GM12801 (cell line): ENCODE data around the gene RAI1.

Experiments
- TF ChIP-seq, protein P1 (sequence below): IDR thresholded peaks from one replicate; pipeline ENCODE4 v1.5.1; 2011; ENCODE audit warnings: control low read depth; ENCODE audit not compliant: insufficient read length; ENCODE audit errors: extremely low read depth

RAI1 gene

DNA sequence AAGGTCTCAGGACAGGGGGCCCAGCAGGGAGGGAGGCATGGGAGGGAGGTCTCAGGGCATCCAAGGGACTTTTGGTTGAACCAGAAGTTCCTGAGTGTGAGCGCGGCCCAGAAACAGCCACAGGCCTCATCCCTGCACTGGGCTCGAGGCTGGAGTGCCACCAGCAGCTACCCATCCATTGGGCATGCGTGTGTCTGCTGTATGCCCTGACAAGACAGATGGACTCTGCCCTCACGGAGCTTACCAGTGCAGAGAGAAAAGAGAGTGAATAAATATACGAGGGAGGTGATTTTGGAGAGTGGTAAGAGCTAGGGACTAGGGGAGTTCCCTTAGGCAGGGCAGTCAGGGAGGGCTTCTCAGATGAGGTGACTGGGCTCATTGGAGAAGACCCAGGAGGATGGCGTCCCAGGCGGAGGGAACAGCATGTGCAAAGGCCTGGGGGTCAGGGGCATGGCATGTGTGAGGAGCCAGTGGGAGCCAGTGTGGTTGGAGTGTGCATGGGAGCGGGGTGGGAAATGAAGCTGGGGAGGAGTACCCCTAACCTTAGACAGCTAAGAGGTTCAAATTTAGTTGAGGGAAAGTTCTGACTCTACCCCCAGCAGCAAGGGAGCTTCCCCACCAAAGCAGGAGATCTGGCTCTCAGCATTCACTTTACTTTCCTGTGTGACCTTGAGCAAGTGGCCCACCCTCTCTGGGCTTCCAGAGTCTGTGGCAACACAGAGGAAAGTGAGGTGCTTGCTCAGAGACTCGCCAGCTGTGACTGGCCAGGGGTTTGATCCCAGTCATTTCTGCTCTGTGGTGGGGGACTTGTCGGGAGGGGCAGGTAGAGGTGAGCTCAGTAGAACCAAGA is 80.9 kb downstream of the RAI1 start:
- TF ChIP-seq, protein P1, sequence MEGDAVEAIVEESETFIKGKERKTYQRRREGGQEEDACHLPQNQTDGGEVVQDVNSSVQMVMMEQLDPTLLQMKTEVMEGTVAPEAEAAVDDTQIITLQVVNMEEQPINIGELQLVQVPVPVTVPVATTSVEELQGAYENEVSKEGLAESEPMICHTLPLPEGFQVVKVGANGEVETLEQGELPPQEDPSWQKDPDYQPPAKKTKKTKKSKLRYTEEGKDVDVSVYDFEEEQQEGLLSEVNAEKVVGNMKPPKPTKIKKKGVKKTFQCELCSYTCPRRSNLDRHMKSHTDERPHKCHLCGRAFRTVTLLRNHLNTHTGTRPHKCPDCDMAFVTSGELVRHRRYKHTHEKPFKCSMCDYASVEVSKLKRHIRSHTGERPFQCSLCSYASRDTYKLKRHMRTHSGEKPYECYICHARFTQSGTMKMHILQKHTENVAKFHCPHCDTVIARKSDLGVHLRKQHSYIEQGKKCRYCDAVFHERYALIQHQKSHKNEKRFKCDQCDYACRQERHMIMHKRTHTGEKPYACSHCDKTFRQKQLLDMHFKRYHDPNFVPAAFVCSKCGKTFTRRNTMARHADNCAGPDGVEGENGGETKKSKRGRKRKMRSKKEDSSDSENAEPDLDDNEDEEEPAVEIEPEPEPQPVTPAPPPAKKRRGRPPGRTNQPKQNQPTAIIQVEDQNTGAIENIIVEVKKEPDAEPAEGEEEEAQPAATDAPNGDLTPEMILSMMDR, result no peak

DNA sequence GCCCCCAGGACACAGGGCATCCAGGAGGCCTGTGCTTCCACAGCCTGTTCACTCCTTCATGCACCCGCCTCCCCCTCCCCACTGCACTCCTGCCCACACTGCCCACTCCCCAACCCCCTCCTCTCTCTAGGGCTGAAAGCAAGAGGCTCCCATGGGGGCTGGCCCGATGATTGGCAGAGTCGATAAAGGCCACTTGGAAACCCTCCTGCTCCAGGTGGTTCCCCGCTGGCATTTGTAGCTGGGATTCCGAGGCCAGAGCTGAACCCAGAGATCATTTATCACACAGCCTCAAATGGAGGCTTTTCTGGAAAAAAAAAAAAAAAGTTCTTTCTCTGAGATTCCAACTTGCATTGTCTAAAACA is 81.5 kb downstream of the RAI1 start:
- TF ChIP-seq, protein P1, result no peak

DNA sequence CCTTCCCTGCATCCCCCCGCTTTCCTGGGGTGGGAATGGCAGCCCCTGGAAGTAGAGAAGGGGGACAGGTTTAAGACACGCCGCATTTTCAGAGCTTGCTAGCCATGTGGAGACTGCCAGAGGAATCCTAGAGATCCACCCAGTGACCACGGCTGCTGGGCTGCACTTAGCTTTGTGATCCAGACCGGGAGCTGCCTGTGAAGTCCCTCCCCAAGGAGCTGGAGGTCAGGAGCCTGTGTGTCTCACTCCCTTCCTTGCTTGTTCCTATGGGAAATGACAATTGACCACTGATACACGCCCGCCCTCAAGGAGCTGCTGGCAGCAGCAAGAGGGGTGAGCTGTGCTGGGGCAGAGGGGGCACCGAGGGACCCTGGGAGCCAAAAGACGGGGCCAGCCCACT is 81.9 kb downstream of the RAI1 start:
- TF ChIP-seq, protein P1, result no peak

DNA sequence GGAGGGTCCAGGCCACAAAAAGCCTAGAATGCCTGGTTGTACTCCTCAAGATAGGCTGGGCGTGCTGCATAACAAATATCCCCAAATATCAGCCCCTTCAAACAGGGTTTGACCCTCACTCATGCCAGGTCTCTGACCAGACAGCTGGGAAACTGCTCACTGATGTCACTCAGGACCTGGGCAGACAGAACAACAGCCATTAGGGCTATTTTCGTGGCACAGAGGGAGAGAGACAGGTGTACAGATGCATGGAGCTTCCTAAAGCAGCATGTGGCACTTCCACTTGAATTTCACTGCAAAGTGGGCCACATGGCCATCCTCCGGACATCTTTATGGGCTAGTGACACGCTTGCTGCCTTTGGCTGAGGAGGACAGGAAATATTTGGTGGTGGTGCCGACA is 82.5 kb downstream of the RAI1 start:
- TF ChIP-seq, protein P1, result no peak

DNA sequence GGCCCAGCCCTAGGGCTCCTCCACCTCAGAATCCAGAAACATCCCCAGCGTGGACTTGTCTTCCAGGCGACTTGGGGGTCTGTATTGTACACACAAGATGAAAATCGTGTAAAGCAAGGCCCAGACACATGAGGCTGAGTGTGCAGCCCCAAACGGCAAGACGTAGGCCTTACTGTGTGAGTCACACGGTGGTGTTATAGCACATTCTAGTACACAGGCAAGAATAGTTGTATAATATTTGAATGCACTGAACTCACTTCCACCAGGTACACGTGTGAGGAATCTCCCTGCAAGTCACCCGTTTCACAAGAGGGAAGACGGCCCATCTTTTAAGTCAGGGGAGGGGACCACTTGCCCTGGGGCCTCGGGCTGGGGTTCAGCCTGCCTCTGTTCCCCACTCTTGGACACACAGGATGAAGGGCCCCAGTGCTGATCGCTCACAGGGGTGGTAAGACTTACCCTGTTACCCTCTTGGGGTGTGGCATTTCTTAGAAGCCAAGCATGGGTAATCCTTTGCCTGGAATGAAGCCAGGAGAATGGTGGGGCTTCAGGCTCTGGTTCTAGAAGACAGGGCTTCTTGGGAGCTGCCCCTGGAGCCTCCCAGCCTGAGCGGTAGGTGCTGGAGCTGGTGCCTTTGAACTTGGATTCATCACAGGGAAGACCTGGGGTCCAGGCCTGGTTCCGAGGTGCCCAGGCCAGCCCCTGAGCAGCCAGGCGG is 84.3 kb downstream of the RAI1 start:
- TF ChIP-seq, protein P1, result no peak

DNA sequence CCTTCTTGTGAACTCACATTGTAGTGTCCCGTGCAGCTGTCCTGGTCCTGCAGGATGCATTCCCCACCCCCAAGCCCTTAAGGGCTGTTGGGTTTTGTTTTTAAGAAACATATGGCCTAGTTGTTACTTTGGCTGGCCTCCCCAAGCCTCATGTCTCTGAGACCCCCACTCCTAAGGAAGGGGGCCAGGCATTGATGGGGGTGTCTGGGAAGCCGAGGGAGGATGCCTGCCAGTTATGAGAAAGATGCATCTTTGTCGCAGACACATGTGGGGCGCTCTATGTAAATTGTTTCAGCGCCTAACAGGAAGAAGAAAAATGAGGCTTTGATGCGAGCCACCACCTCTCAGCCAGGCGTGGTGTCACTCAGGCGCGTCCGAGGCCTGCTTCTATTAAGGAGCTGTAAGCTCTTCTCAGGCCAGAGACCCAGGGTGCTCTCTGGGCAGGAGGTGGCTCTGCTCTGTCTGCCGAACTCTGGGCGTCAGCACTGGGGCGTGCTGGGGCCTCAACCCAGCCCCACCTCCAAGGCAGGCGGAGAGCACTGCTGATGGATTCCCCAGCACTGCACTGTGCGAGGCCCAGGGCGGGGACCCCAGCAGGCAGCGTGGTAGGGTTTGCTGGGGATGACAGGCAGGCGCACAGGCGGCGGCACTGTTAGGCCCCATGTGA is 85.0 kb downstream of the RAI1 start:
- TF ChIP-seq, protein P1, result no peak

DNA sequence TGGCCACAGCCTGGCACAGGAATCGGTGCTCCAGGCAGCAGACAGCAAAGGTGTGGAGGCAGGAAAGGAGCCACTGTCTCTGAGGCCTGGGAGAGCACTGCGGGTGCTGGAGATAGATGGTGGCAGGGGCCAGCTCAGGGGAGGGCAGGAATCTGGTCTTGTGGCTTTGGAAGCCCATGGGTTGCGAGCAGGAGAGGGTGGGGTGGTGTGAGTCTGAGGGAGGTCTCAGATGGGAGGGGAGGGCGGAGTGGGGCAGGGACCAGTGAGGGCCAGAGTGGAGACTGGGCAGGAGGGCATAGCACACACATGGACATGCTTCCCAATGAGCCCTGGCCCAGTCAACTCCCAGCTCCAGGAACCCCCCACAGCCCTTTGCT is 85.5 kb downstream of the RAI1 start:
- TF ChIP-seq, protein P1, result no peak
